ENCODE measurements around the gene C1orf21. TPM values are rescaled to one million over a fixed set of nuclear protein-coding genes. Genes with fewer than 3 reads are reported as not detected.

C1orf21 gene
- total and polyA plus RNA-seq, 8 donors, result 4.1 to 13.9 (median 7.7) TPM

DNA sequence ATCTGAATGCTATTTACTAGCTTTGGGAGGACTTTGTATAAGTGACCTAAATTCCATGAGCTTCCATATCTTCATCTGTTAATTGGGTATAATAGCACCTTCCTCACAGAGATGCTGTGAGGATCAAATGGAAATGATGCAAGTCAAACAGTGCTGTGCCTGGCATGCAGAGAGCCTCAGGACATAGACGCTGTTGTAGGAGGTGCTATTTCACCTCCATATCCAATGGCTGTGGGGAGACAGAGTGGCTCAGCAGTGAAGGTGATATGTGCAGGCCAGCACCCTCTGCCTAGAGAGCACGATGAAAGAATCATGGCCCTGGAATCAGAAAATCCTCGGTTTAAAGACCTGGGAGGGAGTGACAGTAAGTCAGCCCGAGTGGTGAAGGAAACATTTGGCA lies 16.0 kb upstream of the C1orf21 start:
- FAIRE-seq, result no peak
- Histone ChIP-seq H3K4me1 (no peaks in the 10 kb centered on the region), H3K36me3 (no peaks in the 10 kb centered on the region), H3K27me3 (no peaks in the 10 kb centered on the region), H3K9me3 (no peaks in the 10 kb centered on the region), H3K27ac (no peak overlapping the region), H3K4me3 (no peak overlapping the region)
- WGBS, 2 donors, result 83 to 86% methylated on average over 4 of the region's 4 CpGs
- no peak for TF ChIP-seq CTCF (IDR thresholded peaks at IDR 0.05)
- intact Hi-C loops (cut with DNase I), result no loop called here
- no peak for ATAC-seq
- DNase-seq, result no peak

GRCh38 chr1:184373155-184373554 lies 13.7 kb upstream of the C1orf21 start:
- Histone ChIP-seq H3K27me3 (no peaks in the 10 kb centered on the region), H3K4me1 (no peaks in the 10 kb centered on the region), H3K27ac (no peak overlapping the region), H3K4me3 (no peak overlapping the region), H3K9me3 (no peaks in the 10 kb centered on the region), H3K36me3 (no peaks in the 10 kb centered on the region)
- FAIRE-seq (no peak), ATAC-seq (no peak), DNase-seq (no peak)
- intact Hi-C loops (cut with DNase I), result no loop called here
- no peak for TF ChIP-seq CTCF (IDR thresholded peaks at IDR 0.05)
- WGBS, 2 donors, result 71 to 77% methylated on average over 4 of the region's 4 CpGs

DNA sequence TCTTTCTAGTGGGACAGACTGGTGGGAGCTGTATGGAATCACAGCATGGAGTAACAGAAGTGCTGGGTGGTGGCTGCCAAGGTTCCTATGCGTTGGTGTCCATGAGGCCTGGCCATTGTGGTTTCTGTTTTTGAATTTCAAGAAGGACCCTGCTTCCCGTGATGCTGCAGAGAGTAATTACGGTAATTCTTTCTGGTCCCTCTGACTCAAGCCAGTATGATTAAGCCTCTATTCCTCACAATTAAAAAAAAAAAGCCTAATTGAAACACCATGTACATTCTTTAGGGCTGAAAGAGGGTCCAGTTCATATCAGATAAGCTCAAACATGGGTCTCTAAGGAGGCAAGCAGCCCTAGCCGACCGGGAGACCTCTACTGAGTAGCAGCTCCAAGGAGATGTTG lies 10.5 kb upstream of the C1orf21 start:
- 93 to 96% methylated on average over 5 of the region's 5 CpGs for WGBS, 2 donors
- no peak for FAIRE-seq

GRCh38 chr1:184379111-184379752 lies 7.6 kb upstream of the C1orf21 start:
- FAIRE-seq, result no peak
- H3K4me3 ChIP-seq, result no peak overlapping the region
- H3K27me3 ChIP-seq, result no peaks in the 10 kb centered on the region
- DNase-seq, result no peak
- no peak overlapping the region for H3K27ac ChIP-seq
- intact Hi-C loops (cut with DNase I), result no loop called here
- H3K9me3 ChIP-seq, result no peaks in the 10 kb centered on the region
- WGBS, 2 donors, result 66 to 67% methylated on average over 6 of the region's 6 CpGs
- no peaks in the 10 kb centered on the region for H3K36me3 ChIP-seq
- no peaks in the 10 kb centered on the region for H3K4me1 ChIP-seq
- no peak for ATAC-seq
- TF ChIP-seq CTCF (IDR thresholded peaks at IDR 0.05), result no peak

More for the DNA sequence above, 10.5 kb upstream of the C1orf21 start:
- no peak for DNase-seq
- no peak for ATAC-seq
- no peaks in the 10 kb centered on the region for H3K27me3 ChIP-seq
- no peaks in the 10 kb centered on the region for H3K36me3 ChIP-seq
- H3K4me3 ChIP-seq, result no peak overlapping the region
- H3K4me1 ChIP-seq, result no peaks in the 10 kb centered on the region
- no peaks in the 10 kb centered on the region for H3K9me3 ChIP-seq
- no peak for TF ChIP-seq CTCF (IDR thresholded peaks at IDR 0.05)
- H3K27ac ChIP-seq, result no peak overlapping the region
- intact Hi-C loops (cut with DNase I), result no loop called here

DNA sequence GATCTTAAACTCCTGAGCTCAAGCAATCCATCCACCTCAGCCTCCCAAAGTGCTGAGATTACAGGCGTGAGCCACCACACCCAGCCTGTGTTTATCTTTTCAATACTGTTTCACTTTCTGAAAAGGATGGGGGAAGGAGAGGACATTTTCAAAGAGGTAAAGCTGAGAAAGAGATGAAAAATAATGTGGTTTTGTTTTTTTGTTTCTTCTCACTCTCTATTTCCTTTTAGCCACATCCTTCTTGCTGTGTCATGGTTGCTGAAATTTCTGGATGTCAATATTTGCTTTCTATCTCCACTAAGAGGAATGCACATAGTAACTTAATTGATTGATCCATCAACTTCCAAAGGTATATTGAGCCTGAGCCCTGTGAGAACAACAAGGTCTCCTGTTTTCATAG lies 6.4 kb upstream of the C1orf21 start:
- no peak for TF ChIP-seq CTCF (IDR thresholded peaks at IDR 0.05)
- ATAC-seq (peak in 3 of 4 donors; percentile 34 to 62 (median 55)), DNase-seq (no peak), FAIRE-seq (no peak)
- Histone ChIP-seq H3K27me3 (no peaks in the 10 kb centered on the region), H3K4me1 (no peaks in the 10 kb centered on the region), H3K9me3 (no peaks in the 10 kb centered on the region), H3K27ac (no peak overlapping the region), H3K36me3 (no peaks in the 10 kb centered on the region), H3K4me3 (no peak overlapping the region)
- intact Hi-C loops (cut with DNase I), result no loop called here
- WGBS, 2 donors, result 88 to 100% methylated on average over 1 of the region's 1 CpG
